ENCODE results near the gene CASQ2. TPM values are rescaled to one million over a fixed set of nuclear protein-coding genes. Genes with fewer than 3 reads are reported as not detected.

Gene CASQ2
- polyA plus RNA-seq, 1 of the 3 experiments (the other 2 are of a cell fraction), result not detected

DNA sequence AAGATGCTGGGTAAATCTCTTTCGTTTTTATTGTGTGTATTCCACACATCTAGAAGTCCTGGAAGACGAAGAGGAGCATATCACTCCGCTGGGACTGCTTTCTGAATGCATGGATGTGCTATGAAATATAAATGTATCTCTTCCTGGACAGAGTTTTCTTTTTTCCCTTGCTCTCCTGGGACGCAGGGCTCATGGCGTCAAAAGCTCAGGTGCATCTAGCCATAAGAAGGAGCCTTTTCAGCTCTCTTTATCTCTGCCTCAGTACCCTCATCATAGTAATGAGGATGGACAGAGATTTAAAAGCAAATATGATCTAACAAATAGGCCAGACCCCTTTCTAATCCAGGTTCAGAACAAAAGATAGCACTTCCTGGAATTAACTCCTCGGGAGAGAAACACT is 27.5 kb upstream of the CASQ2 start:
- Histone ChIP-seq H3K4me2 (no peak overlapping the region), H3K9me2 (no peaks in the 10 kb centered on the region), H4K20me1 (ENCODE audit: insufficient read depth) (no peaks in the 10 kb centered on the region), H3K27me3 (ENCODE audit: insufficient read depth) (no peaks in the 10 kb centered on the region), H3K9me3 (no peaks in the 10 kb centered on the region), H3K4me1 (ENCODE audit: control insufficient read depth in 1 of 2, insufficient read depth in 2 of 2, low read depth in 1 of 2, low read length in 1 of 2) (no peaks in the 10 kb centered on the region), H3K36me3 (replicated peaks in 1 of 2; ENCODE audit: control insufficient read depth in 1 of 2, insufficient read depth in 2 of 2, low read length in 1 of 2) (no peaks in the 10 kb centered on the region), H3K27ac (ENCODE audit: low read depth in 2 of 2, low read length in 1 of 2) (no peak overlapping the region), H3F3A (replicated peaks; ENCODE audit: insufficient read depth) (no peaks in the 10 kb centered on the region), H3K79me2 (ENCODE audit: insufficient read depth) (no peaks in the 10 kb centered on the region), H2AFZ (ENCODE audit: low read depth) (no peak overlapping the region), H3K4me3 (ENCODE audit: low read depth in 2 of 2, low read length in 1 of 2) (no peak overlapping the region), H3K9ac (no peak overlapping the region)
- POLR2A ChIA-PET, result interaction anchor here (0.7 kb wide), 1 partner anchor 216 kb away, joined by 4 read pairs; no protein-coding TSS in a partner anchor
- CTCF ChIA-PET, result interaction anchor here (1.7 kb wide), 1 partner anchor 185 kb away, joined by 4 read pairs; no protein-coding TSS in a partner anchor
- 42% methylated on average over 6 of the region's 6 CpGs for WGBS (ENCODE audit: low lambda C conversion rate)
- TF ChIP-seq YY1 (IDR thresholded peaks at IDR 0.05; ENCODE audit: low read depth), result no peak
- TF ChIP-seq USF2 (IDR thresholded peaks at IDR 0.05; ENCODE audit: borderline replicate concordance, low read depth, low read length), result no peak
- no peak for TF ChIP-seq CTCF (IDR thresholded peaks at IDR 0.05)
- no peak for TF ChIP-seq GABPA (IDR thresholded peaks at IDR 0.05; ENCODE audit: low read depth)
- no peak for TF ChIP-seq NFIC (IDR thresholded peaks at IDR 0.05; ENCODE audit: borderline replicate concordance)
- TF ChIP-seq, protein P1, sequence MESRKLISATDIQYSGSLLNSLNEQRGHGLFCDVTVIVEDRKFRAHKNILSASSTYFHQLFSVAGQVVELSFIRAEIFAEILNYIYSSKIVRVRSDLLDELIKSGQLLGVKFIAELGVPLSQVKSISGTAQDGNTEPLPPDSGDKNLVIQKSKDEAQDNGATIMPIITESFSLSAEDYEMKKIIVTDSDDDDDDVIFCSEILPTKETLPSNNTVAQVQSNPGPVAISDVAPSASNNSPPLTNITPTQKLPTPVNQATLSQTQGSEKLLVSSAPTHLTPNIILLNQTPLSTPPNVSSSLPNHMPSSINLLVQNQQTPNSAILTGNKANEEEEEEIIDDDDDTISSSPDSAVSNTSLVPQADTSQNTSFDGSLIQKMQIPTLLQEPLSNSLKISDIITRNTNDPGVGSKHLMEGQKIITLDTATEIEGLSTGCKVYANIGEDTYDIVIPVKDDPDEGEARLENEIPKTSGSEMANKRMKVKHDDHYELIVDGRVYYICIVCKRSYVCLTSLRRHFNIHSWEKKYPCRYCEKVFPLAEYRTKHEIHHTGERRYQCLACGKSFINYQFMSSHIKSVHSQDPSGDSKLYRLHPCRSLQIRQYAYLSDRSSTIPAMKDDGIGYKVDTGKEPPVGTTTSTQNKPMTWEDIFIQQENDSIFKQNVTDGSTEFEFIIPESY (IDR thresholded peaks at IDR 0.05; ENCODE audit: borderline replicate concordance, low read depth), result no peak
- no peak for TF ChIP-seq POLR2AphosphoS5 (IDR thresholded peaks at IDR 0.05; ENCODE audit: low read depth, low read length)
- TF ChIP-seq SMC3 (IDR thresholded peaks at IDR 0.05; ENCODE audit: low read depth, low read length), result no peak
- no peak for TF ChIP-seq RFX5 (IDR thresholded peaks at IDR 0.05; ENCODE audit: low read length)
- TF ChIP-seq CHD2 (IDR thresholded peaks at IDR 0.05; ENCODE audit: low read length, partially characterized antibody), result no peak
- TF ChIP-seq FOXJ3 (CRISPR knock-in tag; IDR thresholded peaks at IDR 0.05), result no peak
- TF ChIP-seq EZH2phosphoT487 (IDR thresholded peaks at IDR 0.05; ENCODE audit: borderline replicate concordance, low read depth), result no peak
- TF ChIP-seq, protein P2, sequence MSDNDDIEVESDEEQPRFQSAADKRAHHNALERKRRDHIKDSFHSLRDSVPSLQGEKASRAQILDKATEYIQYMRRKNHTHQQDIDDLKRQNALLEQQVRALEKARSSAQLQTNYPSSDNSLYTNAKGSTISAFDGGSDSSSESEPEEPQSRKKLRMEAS (IDR thresholded peaks at IDR 0.05; ENCODE audit: low read depth), result no peak
- no peak for TF ChIP-seq IRF3 (IDR thresholded peaks at IDR 0.05; ENCODE audit: low read depth, low read length)
- no peak for TF ChIP-seq NRF1 (IDR thresholded peaks at IDR 0.05; ENCODE audit: low read depth, low read length)
- no peak for TF ChIP-seq TAF1 (IDR thresholded peaks at IDR 0.05; ENCODE audit: borderline replicate concordance, low read depth, low read length)
- DNase-seq, result no peak

Data from SK-N-SH (cell line).